Sigmoid colon (tissue), 4 donors: ENCODE measurements around the gene RRP1B.

Experiments used
- CTCF ChIP-seq, 4 experiments: fragments of 450-650 bp in 3 of 4; fragments of 200-600 bp in 1 of 4; IDR thresholded peaks; one replicate each; pipeline ENCODE4 v1.5.1; 2016 to 2019; ENCODE audit warnings: antibody characterized with exemption in 4 of 4, mild to moderate bottlenecking in 3 of 4, moderate library complexity in 2 of 4
- POLR2A ChIP-seq, 2 donors: fragments of 450-650 bp; IDR thresholded peaks; one replicate each; pipeline ENCODE4 v1.6.1; 2016; ENCODE audit warnings: antibody characterized with exemption in 2 of 2, mild to moderate bottlenecking in 2 of 2, moderate library complexity in 2 of 2
- POLR2AphosphoS5 ChIP-seq, 4 donors: sonication (generic); formaldehyde crosslinking; IDR thresholded peaks; one replicate each; pipeline ENCODE4 v1.6.1; 2017; ENCODE audit warnings: antibody characterized with exemption in 4 of 4

- TF ChIP-seq CTCF (IDR thresholded peaks at IDR 0.05) (no peak), POLR2AphosphoS5 (IDR thresholded peaks at IDR 0.05) (no peak), POLR2A (IDR thresholded peaks at IDR 0.05) (no peak)
These were observed 29.5 kb downstream of the RRP1B start for GRCh38 chr21:43688906-43689305.
